ENCODE data around the gene RPS24. TPM values are rescaled to one million over a fixed set of nuclear protein-coding genes. Genes with fewer than 3 reads are reported as not detected.

Gene RPS24
- total and polyA plus RNA-seq, 2 experiments from 2014 or later, result 543 to 2,002 TPM

GRCh38 chr10:78029269-78030226 lies 4.1 kb upstream of the RPS24 start, which contains the start of gene POLR3A:
Gene POLR3A (minus strand): TSS chr10:78029515. CDS start chr10:78029407, 108 bp downstream.
- TF ChIP-seq, protein P1, sequence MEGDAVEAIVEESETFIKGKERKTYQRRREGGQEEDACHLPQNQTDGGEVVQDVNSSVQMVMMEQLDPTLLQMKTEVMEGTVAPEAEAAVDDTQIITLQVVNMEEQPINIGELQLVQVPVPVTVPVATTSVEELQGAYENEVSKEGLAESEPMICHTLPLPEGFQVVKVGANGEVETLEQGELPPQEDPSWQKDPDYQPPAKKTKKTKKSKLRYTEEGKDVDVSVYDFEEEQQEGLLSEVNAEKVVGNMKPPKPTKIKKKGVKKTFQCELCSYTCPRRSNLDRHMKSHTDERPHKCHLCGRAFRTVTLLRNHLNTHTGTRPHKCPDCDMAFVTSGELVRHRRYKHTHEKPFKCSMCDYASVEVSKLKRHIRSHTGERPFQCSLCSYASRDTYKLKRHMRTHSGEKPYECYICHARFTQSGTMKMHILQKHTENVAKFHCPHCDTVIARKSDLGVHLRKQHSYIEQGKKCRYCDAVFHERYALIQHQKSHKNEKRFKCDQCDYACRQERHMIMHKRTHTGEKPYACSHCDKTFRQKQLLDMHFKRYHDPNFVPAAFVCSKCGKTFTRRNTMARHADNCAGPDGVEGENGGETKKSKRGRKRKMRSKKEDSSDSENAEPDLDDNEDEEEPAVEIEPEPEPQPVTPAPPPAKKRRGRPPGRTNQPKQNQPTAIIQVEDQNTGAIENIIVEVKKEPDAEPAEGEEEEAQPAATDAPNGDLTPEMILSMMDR (IDR thresholded peaks at IDR 0.05; ENCODE audit: low read depth, low read length), result peak; percentile 76
- H3K4me3 ChIP-seq, result peak within 1 kb of the TSS; percentile 91
- H3K9me3 ChIP-seq (ENCODE audit: low read depth), result no peaks in the 10 kb centered on the region
- H3K4me1 ChIP-seq (ENCODE audit: low read depth), result peaks cover 7% of the 10 kb centered on the region
- H3K36me3 ChIP-seq, result peaks cover 15% of the 10 kb centered on the region
- H3K27me3 ChIP-seq, result no peaks in the 10 kb centered on the region
- peak within 1 kb of the TSS; percentile 87 for H3K27ac ChIP-seq
- peak; percentile 95 to 99 for DNase-seq (ENCODE audit: low read depth in 1 of 2, low spot score in 1 of 2)

- Histone ChIP-seq H3K4me3 (peak overlapping the region; percentile 78), H3K27ac (peak overlapping the region; percentile 65), H3K4me1 (ENCODE audit: low read depth) (peaks cover 11% of the 10 kb centered on the region), H3K36me3 (peaks cover 31% of the 10 kb centered on the region), H3K27me3 (no peaks in the 10 kb centered on the region), H3K9me3 (ENCODE audit: low read depth) (no peaks in the 10 kb centered on the region)
- TF ChIP-seq, protein P1 (IDR thresholded peaks at IDR 0.05; ENCODE audit: low read depth, low read length), result no peak
- DNase-seq (ENCODE audit: low read depth in 1 of 2, low spot score in 1 of 2), result no peak
These were observed 351 bp upstream of the RPS24 start for GRCh38 chr10:78033387-78033636.

DNA sequence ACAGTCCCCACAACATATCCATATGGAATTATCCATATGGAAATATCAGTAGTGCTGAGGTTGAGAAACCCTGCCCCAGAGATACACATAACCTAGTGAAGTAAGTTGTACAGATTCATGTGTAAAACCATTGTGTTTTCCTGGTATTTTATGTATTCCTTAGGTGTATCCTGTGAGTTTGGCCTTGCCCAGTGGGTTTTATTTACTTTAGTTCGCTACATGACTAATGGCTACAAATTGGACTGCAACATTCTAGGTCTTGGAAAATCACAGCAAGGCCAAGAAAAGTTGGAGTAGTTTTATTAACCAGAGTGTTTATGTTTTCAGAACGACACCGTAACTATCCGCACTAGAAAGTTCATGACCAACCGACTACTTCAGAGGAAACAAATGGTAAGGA lies 1.4 kb downstream of the RPS24 start:
- TF ChIP-seq, protein P1 (IDR thresholded peaks at IDR 0.05; ENCODE audit: low read depth, low read length), result no peak
- no peak for DNase-seq (ENCODE audit: low read depth in 1 of 2, low spot score in 1 of 2)
- Histone ChIP-seq H3K4me3 (peak overlapping the region; percentile 78), H3K27me3 (no peaks in the 10 kb centered on the region), H3K4me1 (ENCODE audit: low read depth) (peaks cover 9% of the 10 kb centered on the region), H3K9me3 (ENCODE audit: low read depth) (no peaks in the 10 kb centered on the region), H3K27ac (no peak overlapping the region), H3K36me3 (peaks cover 45% of the 10 kb centered on the region)

DNA sequence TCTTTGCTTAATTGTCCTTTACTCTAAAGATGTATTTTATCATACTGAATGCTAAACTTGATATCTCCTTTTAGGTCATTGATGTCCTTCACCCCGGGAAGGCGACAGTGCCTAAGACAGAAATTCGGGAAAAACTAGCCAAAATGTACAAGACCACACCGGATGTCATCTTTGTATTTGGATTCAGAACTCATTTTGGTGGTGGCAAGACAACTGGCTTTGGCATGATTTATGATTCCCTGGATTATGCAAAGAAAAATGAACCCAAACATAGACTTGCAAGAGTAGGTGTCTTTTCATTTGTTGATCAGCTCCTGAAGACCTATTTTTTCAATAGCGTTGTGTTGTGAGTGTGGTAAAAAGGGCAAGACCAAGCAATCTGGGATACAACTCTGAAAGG lies 1.8 kb downstream of the RPS24 start:
- Histone ChIP-seq H3K27ac (no peak overlapping the region), H3K36me3 (peaks cover 50% of the 10 kb centered on the region), H3K4me3 (no peak overlapping the region), H3K4me1 (ENCODE audit: low read depth) (peaks cover 9% of the 10 kb centered on the region), H3K27me3 (no peaks in the 10 kb centered on the region), H3K9me3 (ENCODE audit: low read depth) (no peaks in the 10 kb centered on the region)
- no peak for DNase-seq (ENCODE audit: low read depth in 1 of 2, low spot score in 1 of 2)
- TF ChIP-seq, protein P1 (IDR thresholded peaks at IDR 0.05; ENCODE audit: low read depth, low read length), result no peak

DNA sequence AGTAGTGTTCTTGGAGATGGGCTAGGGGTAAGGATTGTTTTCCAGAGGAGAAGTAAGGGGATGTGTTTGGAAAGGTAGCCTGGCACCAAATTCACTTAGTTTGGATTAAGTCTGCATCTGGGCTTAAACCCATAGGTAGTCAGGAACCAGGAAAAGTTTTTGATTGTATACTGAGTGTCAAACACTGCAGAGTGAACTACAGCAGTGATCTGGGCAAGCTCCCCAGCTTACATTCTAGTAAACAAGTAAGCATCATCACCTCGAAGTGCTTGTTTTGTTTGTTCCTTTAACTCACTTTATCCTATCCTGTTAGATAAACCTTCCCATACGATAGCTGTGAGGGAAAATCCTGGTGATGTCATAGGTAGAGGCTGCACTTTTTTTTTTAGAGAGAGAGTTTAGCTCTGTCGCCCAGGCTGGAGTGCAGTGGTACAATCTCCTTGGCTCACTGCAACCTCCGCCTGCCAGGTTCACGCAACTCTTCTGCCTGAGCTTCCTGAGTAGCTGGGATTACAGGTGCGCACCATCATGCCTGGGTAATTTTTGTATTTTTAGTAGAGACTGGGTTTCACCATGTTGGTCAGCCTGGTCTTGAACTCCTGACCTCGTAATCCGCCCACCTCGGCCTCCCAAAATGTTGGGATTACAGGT lies 2.4 kb downstream of the RPS24 start:
- Histone ChIP-seq H3K36me3 (peaks cover 56% of the 10 kb centered on the region), H3K27ac (no peak overlapping the region), H3K4me3 (no peak overlapping the region)

More for the DNA sequence above, 2.4 kb downstream of the RPS24 start:
- TF ChIP-seq, protein P1 (IDR thresholded peaks at IDR 0.05; ENCODE audit: low read depth, low read length), result no peak
- Histone ChIP-seq H3K27me3 (no peaks in the 10 kb centered on the region), H3K4me1 (ENCODE audit: low read depth) (peaks cover 9% of the 10 kb centered on the region), H3K9me3 (ENCODE audit: low read depth) (no peaks in the 10 kb centered on the region)
- no peak for DNase-seq (ENCODE audit: low read depth in 1 of 2, low spot score in 1 of 2)

Data from cardiac muscle cell (in vitro differentiated cells and primary cell).